A549 (cell line): ENCODE results near the gene GLA. TPM values are rescaled to one million over a fixed set of nuclear protein-coding genes. Genes with fewer than 3 reads are reported as not detected.

Experiments used
- ATAC-seq, 2 experiments: fragments of 200-7000 bp in 1 of 2; fragments of >200 bp in 1 of 2; cut with Nextera tagmentation in 1 of 2; cut with Tn5 transposase in 1 of 2; 3 replicates each; pipeline versions ENCODE4 v1.8.0 to v1.9.1; 2018 to 2020; ENCODE audit warnings: mild to moderate bottlenecking in 1 of 2, moderate library complexity in 1 of 2
- CTCF ChIA-PET: fragments of 300-600 bp; sonication (Branson Sonifier 250); formaldehyde crosslinking; extraction: SDS; loops from one replicate; lab custom pipeline; 2021; ENCODE audit warnings: antibody characterized with exemption, inconsistent platforms; lab: Yijun Ruan, JAX
- POLR2A ChIA-PET: fragments of 350-600 bp; formaldehyde crosslinking; extraction: SDS; loops from one replicate; lab custom pipeline; 2021; ENCODE audit warnings: antibody characterized with exemption, inconsistent platforms; lab: Yijun Ruan, JAX
- DNase-seq, 2 experiments: peaks; one replicate each; pipeline versions ENCODE4 v3.0.0 to v3.0.0-alpha.2; 2011 to 2016; ENCODE audit warnings: low read depth in 1 of 2, low spot score in 1 of 2
- FAIRE-seq: peaks from 2 replicates; lab custom pipeline; 2011; peaks lifted over from hg19 to GRCh38; lab: Jason Lieb, UNC
- H3K27ac ChIP-seq, 2 experiments: fragments of >200 bp; sonication (Bioruptor Twin); formaldehyde crosslinking; 3 replicates each; pipeline ENCODE4 v1.5.1; 2016 to 2017
- H3K4me1 ChIP-seq: fragments of >200 bp; sonication (Bioruptor Twin); formaldehyde crosslinking; 3 replicates; pipeline ENCODE4 v1.6.1; 2016
- H3K4me2 ChIP-seq: fragments of >200 bp; sonication (Bioruptor Twin); formaldehyde crosslinking; 3 replicates; pipeline ENCODE4 v1.6.1; 2016
- H3K4me3 ChIP-seq: fragments of >200 bp; sonication (Bioruptor Twin); formaldehyde crosslinking; 3 replicates; pipeline ENCODE4 v1.5.1; 2016
- H3K9me3 ChIP-seq: fragments of >200 bp; sonication (Bioruptor Twin); formaldehyde crosslinking; 3 replicates; pipeline ENCODE4 v1.6.1; 2016
- BHLHE40 ChIP-seq: IDR thresholded peaks from 2 replicates; pipeline ENCODE4 v1.6.1; 2012; ENCODE audit warnings: low read depth, low read length, inconsistent platforms
- CBX8 ChIP-seq: fragments of 200-600 bp; sonication (generic); IDR thresholded peaks from 2 replicates; pipeline ENCODE4 v1.6.1; 2016
- EHF ChIP-seq: fragments of 250-450 bp; sonication (Bioruptor Pico); IDR thresholded peaks from 2 replicates; pipeline ENCODE4 v1.5.0; 2020; ENCODE audit warnings: mild to moderate bottlenecking
- FOXS1 ChIP-seq: fragments of 250-450 bp; sonication (Bioruptor Pico); IDR thresholded peaks from 2 replicates; pipeline ENCODE4 v1.5.0; 2020; ENCODE audit warnings: mild to moderate bottlenecking, moderate library complexity
- HOXA7 ChIP-seq: fragments of 250-450 bp; sonication (Bioruptor Pico); IDR thresholded peaks from 2 replicates; pipeline ENCODE4 v1.5.0; 2020; ENCODE audit warnings: mild to moderate bottlenecking, moderate library complexity
- HOXB13 ChIP-seq: fragments of 250-450 bp; sonication (Bioruptor Pico); IDR thresholded peaks from 2 replicates; pipeline ENCODE4 v1.5.0; 2020; ENCODE audit warnings: low read depth, mild to moderate bottlenecking, moderate library complexity
- JUN ChIP-seq, 2 experiments: fragments of >200 bp; sonication (Bioruptor Twin); formaldehyde crosslinking; IDR thresholded peaks; 2 replicates in 1 of 2; 3 replicates in 1 of 2; pipeline ENCODE4 v1.6.1; 2016 to 2017
- JUNB ChIP-seq: fragments of >200 bp; sonication (Bioruptor Twin); formaldehyde crosslinking; IDR thresholded peaks from 2 replicates; pipeline ENCODE4 v1.6.1; 2016
- MAFK ChIP-seq: fragments of 450-650 bp; IDR thresholded peaks from 2 replicates; pipeline ENCODE4 v1.6.1; 2014; ENCODE audit not compliant: partially characterized antibody
- SMC3 ChIP-seq: fragments of >200 bp; sonication (Bioruptor Twin); formaldehyde crosslinking; IDR thresholded peaks from 3 replicates; pipeline ENCODE4 v1.6.1; 2018; ENCODE audit warnings: inconsistent platforms
- TFCP2L1 ChIP-seq: fragments of 250-450 bp; sonication (Bioruptor Pico); IDR thresholded peaks from 2 replicates; pipeline ENCODE4 v1.5.0; 2021; ENCODE audit warnings: mild to moderate bottlenecking
- TP53 ChIP-seq: fragments of 250-450 bp; sonication (Bioruptor Pico); IDR thresholded peaks from 2 replicates; pipeline ENCODE4 v1.5.0; 2021; ENCODE audit warnings: mild to moderate bottlenecking, moderate library complexity
- ZFP36 ChIP-seq: fragments of 450-650 bp; IDR thresholded peaks from 2 replicates; pipeline ENCODE4 v1.6.1; 2014; ENCODE audit warnings: borderline replicate concordance; ENCODE audit not compliant: partially characterized antibody
- WGBS: methylation state at CpG from one replicate; pipeline ENCODE4 v1.1.6; 2017; ENCODE audit errors: missing lambda C conversion rate; 5-methylcytosine and 5-hydroxymethylcytosine counted together
- polyA plus RNA-seq, 4 experiments: library from polyadenylated mRNA; depleted of rRNA in 3 of 4; stranded (reverse); fragments of >200 nt; fragmentation: RNase III in 1 of 4; extraction: RNeasy Plus Mini Kit Qiagen cat#74134 plus additional on column Dnase treatment in 1 of 4; gene quantifications; 2 replicates in 3 of 4; 3 replicates in 1 of 4; pipeline ENCODE4 v1.2.3, GENCODE V29; 2011 to 2017
- TF ChIP-seq, protein P1 (sequence below): fragments of 150-350 bp; IDR thresholded peaks from 2 replicates; pipeline ENCODE4 v1.6.1; 2014; ENCODE audit warnings: low read depth, mild to moderate bottlenecking, low read length
- TF ChIP-seq, protein P2 (sequence below): IDR thresholded peaks from 2 replicates; pipeline ENCODE4 v1.6.1; 2012
- TF ChIP-seq, protein P3 (sequence below): fragments of 250-450 bp; sonication (Bioruptor Pico); IDR thresholded peaks from 2 replicates; pipeline ENCODE4 v1.5.0; 2021; ENCODE audit warnings: mild to moderate bottlenecking, moderate library complexity, borderline replicate concordance
- TF ChIP-seq, protein P4 (sequence below): fragments of >200 bp; sonication (Bioruptor Twin); formaldehyde crosslinking; IDR thresholded peaks from 3 replicates; pipeline ENCODE4 v1.6.1; 2016
- TF ChIP-seq, protein P5 (sequence below): fragments of 200-600 bp; sonication (generic); IDR thresholded peaks from 2 replicates; pipeline ENCODE4 v1.6.1; 2016; ENCODE audit warnings: antibody characterized with exemption, mild to moderate bottlenecking, moderate library complexity
- TF ChIP-seq, protein P6 (sequence below): fragments of 450-650 bp; IDR thresholded peaks from 2 replicates; pipeline ENCODE4 v1.6.1; 2014; ENCODE audit warnings: antibody characterized with exemption

The GLA gene
- polyA plus RNA-seq, 2 of the 4 experiments (the other 2 are of a cell fraction) = 148 to 184 TPM

DNA sequence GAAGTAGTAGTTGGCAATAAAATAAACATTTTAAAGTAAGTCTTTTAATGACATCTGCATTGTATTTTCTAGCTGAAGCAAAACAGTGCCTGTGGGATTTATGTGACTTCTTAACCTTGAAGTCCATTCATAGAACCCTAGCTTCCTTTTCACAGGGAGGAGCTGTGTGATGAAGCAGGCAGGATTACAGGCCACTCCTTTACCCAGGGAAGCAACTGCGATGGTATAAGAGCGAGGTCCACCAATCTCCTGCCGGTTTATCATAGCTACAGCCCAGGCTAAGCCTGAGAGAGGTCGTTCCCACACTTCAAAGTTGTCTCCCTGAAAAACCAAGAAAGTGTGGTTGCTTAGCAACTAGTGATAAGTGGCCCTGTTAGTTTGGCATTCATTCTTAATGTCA lies 9.9 kb downstream of the GLA start:
- peaks cover 14% of the 10 kb centered on the region for H3K4me1 ChIP-seq
- POLR2A ChIA-PET = interaction anchor here (1.4 kb wide), 1 partner anchor 10 kb away, joined by 3 read pairs; the partner anchor contains the start of genes GLA and HNRNPH2
- DNase-seq = no peak
- no peak for FAIRE-seq
- no peak overlapping the region for H3K27ac ChIP-seq
- 83% methylated on average over 4 of the region's 4 CpGs for WGBS
- H3K4me2 ChIP-seq = no peak overlapping the region
- no peak for TF ChIP-seq HOXB13 (CRISPR knock-in tag)
- TF ChIP-seq SMC3 = no peak
- TF ChIP-seq, protein P1, sequence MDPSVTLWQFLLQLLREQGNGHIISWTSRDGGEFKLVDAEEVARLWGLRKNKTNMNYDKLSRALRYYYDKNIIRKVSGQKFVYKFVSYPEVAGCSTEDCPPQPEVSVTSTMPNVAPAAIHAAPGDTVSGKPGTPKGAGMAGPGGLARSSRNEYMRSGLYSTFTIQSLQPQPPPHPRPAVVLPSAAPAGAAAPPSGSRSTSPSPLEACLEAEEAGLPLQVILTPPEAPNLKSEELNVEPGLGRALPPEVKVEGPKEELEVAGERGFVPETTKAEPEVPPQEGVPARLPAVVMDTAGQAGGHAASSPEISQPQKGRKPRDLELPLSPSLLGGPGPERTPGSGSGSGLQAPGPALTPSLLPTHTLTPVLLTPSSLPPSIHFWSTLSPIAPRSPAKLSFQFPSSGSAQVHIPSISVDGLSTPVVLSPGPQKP = no peak
- TF ChIP-seq JUNB = no peak
- TF ChIP-seq CBX8 = no peak
- TF ChIP-seq, protein P2, sequence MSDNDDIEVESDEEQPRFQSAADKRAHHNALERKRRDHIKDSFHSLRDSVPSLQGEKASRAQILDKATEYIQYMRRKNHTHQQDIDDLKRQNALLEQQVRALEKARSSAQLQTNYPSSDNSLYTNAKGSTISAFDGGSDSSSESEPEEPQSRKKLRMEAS = no peak
- TF ChIP-seq, all 56 proteins: peak for 0
- Histone ChIP-seq H3K4me3 (no peak overlapping the region), H3K9me3 (no peaks in the 10 kb centered on the region)
- CTCF ChIA-PET = no interaction called here
- peak; percentile 55 to 58 for ATAC-seq

DNA sequence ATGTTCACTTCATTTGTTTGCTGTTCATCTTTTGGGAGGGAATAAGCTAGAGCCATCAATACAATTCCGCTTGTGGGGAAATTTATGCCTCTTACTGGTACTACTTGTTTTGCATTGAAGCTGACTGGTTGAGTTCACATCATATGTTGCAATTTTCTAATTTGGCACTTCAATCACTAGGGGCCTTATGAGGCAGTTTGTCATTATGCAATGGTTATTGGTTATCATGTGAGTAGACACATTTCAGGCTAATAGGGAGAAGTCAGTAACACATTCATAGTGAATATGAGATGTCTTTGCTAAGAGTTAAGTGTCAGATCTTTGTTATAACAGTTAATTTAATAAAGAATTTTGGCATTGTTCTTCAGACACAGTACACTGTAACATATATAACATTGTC lies 11.9 kb downstream of the GLA start:
- ChIA-PET CTCF (no interaction called here), POLR2A (interaction anchor here (1.3 kb wide), 1 partner anchor 12 kb away, joined by 4 read pairs; the partner anchor contains the start of genes GLA and HNRNPH2)
- peak; percentile 2 to 6; a peak in 2 of 6 replicates for ATAC-seq
- 92% methylated on average over 1 of the region's 1 CpG for WGBS
- TF ChIP-seq FOXS1 = no peak
- 0 out of 2 replicates have a peak, but pooled peaks have one; percentile 35 for TF ChIP-seq TFCP2L1
- Histone ChIP-seq H3K4me2 (no peak overlapping the region), H3K27ac (no peak overlapping the region), H3K4me1 (peaks cover 22% of the 10 kb centered on the region), H3K9me3 (no peaks in the 10 kb centered on the region), H3K4me3 (no peak overlapping the region)
- DNase-seq = no peak
- no peak for FAIRE-seq

DNA sequence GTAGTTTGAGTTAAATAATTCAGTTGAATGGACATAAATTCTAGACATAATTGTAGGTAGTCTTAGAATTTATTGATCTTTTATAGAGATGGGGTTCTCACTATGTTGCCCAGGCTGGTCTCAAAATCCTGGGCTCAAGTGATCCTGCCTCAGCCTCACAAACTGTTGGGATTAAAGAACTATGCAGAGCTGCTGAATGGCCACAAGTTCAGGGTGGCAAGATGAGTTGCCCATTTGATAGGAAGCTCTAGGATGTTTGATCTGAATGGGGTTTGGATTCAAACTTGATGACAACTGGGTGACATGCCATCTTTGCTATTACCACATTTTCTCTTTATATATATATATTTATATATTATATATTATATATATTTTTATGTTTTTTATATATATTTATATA lies 13.4 kb downstream of the GLA start:
- CTCF ChIA-PET = no interaction called here
- no peak for TF ChIP-seq ZFP36
- TF ChIP-seq TFCP2L1 = 0 out of 2 replicates have a peak, but pooled peaks have one; percentile 36
- TF ChIP-seq, all 56 proteins: peak for 1
- H3K27ac ChIP-seq = no peak overlapping the region
- ATAC-seq (no peak), DNase-seq (no peak), FAIRE-seq (no peak)
- peak overlapping the region; percentile 99; the same call in 1 of the 3 replicates for H3K4me2 ChIP-seq
- peaks cover 22% of the 10 kb centered on the region for H3K4me1 ChIP-seq
- POLR2A ChIA-PET = no interaction called here
- no peak overlapping the region for H3K4me3 ChIP-seq
- no peaks in the 10 kb centered on the region for H3K9me3 ChIP-seq

DNA sequence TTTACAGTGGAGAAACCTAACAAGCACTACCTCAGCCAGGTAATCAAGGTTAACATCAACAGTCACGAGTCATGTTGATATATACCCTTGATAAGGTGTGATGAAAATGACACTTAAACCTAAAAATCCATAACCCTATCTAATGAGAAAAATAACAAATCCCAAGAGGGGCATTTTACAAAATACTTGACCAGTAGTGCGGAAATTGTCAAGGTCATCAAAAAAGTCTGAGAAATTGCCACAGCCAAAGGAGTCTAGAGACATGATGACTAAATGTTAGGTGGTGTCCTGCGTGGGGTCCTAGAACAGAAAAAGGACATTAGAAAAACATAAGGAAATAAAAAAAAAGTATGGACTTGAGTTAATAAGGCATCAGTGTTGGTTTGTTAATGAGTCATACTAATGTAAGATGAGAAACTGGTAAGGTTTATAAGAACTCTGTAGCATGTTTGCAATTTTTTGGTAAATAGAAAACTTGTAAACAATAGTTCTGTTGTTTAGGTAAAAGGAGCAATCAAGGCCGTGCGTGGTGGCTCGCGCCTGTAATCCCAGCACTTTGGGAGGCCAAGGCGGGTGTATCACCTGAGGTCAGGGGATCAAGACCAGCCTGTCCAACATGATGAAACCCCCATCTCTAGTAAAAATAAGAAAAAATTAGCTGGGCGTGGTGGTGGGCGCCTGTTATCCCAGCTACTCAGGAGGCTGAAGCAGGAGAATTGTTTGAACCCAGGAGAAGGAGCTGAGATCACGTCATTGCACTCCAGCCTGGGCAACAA lies 14.0 kb downstream of the GLA start:
- Histone ChIP-seq H3K9me3 (no peaks in the 10 kb centered on the region), H3K4me1 (peaks cover 22% of the 10 kb centered on the region), H3K27ac (no peak overlapping the region), H3K4me2 (peak overlapping the region; percentile 99), H3K4me3 (0 out of 3 replicates have a peak overlapping the region, but pooled peaks have one; percentile 85)
- ATAC-seq (no peak), DNase-seq (no peak), FAIRE-seq (no peak)
- ChIA-PET POLR2A (no interaction called here), CTCF (no interaction called here)
- WGBS = 84% methylated on average over 11 of the region's 11 CpGs
- TF ChIP-seq, protein P3, sequence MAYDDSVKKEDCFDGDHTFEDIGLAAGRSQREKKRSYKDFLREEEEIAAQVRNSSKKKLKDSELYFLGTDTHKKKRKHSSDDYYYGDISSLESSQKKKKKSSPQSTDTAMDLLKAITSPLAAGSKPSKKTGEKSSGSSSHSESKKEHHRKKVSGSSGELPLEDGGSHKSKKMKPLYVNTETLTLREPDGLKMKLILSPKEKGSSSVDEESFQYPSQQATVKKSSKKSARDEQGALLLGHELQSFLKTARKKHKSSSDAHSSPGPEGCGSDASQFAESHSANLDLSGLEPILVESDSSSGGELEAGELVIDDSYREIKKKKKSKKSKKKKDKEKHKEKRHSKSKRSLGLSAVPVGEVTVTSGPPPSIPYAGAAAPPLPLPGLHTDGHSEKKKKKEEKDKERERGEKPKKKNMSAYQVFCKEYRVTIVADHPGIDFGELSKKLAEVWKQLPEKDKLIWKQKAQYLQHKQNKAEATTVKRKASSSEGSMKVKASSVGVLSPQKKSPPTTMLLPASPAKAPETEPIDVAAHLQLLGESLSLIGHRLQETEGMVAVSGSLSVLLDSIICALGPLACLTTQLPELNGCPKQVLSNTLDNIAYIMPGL (CRISPR knock-in tag) = no peak
- no peak for TF ChIP-seq EHF (CRISPR knock-in tag)
- TF ChIP-seq, protein P4, sequence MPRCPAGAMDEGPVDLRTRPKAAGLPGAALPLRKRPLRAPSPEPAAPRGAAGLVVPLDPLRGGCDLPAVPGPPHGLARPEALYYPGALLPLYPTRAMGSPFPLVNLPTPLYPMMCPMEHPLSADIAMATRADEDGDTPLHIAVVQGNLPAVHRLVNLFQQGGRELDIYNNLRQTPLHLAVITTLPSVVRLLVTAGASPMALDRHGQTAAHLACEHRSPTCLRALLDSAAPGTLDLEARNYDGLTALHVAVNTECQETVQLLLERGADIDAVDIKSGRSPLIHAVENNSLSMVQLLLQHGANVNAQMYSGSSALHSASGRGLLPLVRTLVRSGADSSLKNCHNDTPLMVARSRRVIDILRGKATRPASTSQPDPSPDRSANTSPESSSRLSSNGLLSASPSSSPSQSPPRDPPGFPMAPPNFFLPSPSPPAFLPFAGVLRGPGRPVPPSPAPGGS = no peak; the same call in 2 of the 3 replicates
- TF ChIP-seq BHLHE40 = no peak
- TF ChIP-seq, protein P5, sequence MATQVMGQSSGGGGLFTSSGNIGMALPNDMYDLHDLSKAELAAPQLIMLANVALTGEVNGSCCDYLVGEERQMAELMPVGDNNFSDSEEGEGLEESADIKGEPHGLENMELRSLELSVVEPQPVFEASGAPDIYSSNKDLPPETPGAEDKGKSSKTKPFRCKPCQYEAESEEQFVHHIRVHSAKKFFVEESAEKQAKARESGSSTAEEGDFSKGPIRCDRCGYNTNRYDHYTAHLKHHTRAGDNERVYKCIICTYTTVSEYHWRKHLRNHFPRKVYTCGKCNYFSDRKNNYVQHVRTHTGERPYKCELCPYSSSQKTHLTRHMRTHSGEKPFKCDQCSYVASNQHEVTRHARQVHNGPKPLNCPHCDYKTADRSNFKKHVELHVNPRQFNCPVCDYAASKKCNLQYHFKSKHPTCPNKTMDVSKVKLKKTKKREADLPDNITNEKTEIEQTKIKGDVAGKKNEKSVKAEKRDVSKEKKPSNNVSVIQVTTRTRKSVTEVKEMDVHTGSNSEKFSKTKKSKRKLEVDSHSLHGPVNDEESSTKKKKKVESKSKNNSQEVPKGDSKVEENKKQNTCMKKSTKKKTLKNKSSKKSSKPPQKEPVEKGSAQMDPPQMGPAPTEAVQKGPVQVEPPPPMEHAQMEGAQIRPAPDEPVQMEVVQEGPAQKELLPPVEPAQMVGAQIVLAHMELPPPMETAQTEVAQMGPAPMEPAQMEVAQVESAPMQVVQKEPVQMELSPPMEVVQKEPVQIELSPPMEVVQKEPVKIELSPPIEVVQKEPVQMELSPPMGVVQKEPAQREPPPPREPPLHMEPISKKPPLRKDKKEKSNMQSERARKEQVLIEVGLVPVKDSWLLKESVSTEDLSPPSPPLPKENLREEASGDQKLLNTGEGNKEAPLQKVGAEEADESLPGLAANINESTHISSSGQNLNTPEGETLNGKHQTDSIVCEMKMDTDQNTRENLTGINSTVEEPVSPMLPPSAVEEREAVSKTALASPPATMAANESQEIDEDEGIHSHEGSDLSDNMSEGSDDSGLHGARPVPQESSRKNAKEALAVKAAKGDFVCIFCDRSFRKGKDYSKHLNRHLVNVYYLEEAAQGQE = no peak
- no peak for TF ChIP-seq TP53
- TF ChIP-seq TFCP2L1 = no peak
- TF ChIP-seq JUN (IDR thresholded peaks at IDR 0.05) = 0 out of 5 replicates have a peak, but pooled peaks of 1 of the 2 experiments have one; percentile 19
- TF ChIP-seq, protein P6, sequence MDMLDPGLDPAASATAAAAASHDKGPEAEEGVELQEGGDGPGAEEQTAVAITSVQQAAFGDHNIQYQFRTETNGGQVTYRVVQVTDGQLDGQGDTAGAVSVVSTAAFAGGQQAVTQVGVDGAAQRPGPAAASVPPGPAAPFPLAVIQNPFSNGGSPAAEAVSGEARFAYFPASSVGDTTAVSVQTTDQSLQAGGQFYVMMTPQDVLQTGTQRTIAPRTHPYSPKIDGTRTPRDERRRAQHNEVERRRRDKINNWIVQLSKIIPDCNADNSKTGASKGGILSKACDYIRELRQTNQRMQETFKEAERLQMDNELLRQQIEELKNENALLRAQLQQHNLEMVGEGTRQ = no peak
- 0 out of 2 replicates have a peak, but pooled peaks have one; percentile 76 for TF ChIP-seq HOXA7 (CRISPR knock-in tag)
- TF ChIP-seq MAFK = peak; percentile 84
